CD4-positive, CD25-positive, alpha-beta regulatory T cell (primary cell): ENCODE results near the gene PIM3. TPM values are rescaled to one million over a fixed set of nuclear protein-coding genes. Genes with fewer than 3 reads are reported as not detected.

ENCODE experiments used
- ATAC-seq, 2 donors: fragments of 150-1000 bp; cut with Tn5 transposase; one replicate each; pipeline ENCODE4 v1.10.0; 2021; ENCODE audit warnings: low read depth in 2 of 2, moderate number of reproducible peaks in 2 of 2, moderate library complexity in 1 of 2
- DNase-seq, 3 donors: peaks; one replicate each; pipeline versions ENCODE4 v3.0.0 to v3.0.0-alpha.2; 2012 to 2022; ENCODE audit warnings: mixed read lengths in 1 of 3
- H3K27ac ChIP-seq: one replicate; pipeline ENCODE4 v1.7.0; 2013; ENCODE audit warnings: mild to moderate bottlenecking, low read length; ENCODE audit not compliant: insufficient read depth, poor library complexity, severe bottlenecking
- H3K27me3 ChIP-seq: one replicate; pipeline ENCODE4 v1.7.0; 2013; ENCODE audit warnings: low read length; ENCODE audit not compliant: control insufficient read depth, insufficient read depth
- H3K36me3 ChIP-seq: one replicate; pipeline ENCODE4 v1.7.0; 2013; ENCODE audit warnings: mild to moderate bottlenecking, low read length, moderate library complexity; ENCODE audit not compliant: control insufficient read depth, insufficient read depth
- H3K4me1 ChIP-seq: 2 replicates; pipeline ENCODE4 v1.7.0; 2013; ENCODE audit warnings: mild to moderate bottlenecking, low read length; ENCODE audit not compliant: insufficient read depth, control insufficient read depth, poor library complexity, severe bottlenecking
- H3K4me3 ChIP-seq: one replicate; pipeline ENCODE4 v1.7.0; 2013; ENCODE audit warnings: low read depth, mild to moderate bottlenecking, low read length, moderate library complexity
- H3K9me3 ChIP-seq, 2 experiments: 1 replicate in 1 of 2; 2 replicates in 1 of 2; pipeline ENCODE4 v1.7.0; 2013; ENCODE audit warnings: low read length in 2 of 2, mild to moderate bottlenecking in 1 of 2, moderate library complexity in 1 of 2; ENCODE audit not compliant: control insufficient read depth in 2 of 2
- H3K27ac Mint-ChIP-seq, 3 donors: one replicate each; pipeline ENCODE4 v1.8.0; 2020 to 2022; ENCODE audit warnings: mild to moderate bottlenecking in 3 of 3, mixed read lengths in 3 of 3, moderate library complexity in 2 of 3
- H3K27me3 Mint-ChIP-seq: one replicate; pipeline ENCODE4 v1.8.0; 2022; ENCODE audit warnings: mild to moderate bottlenecking, mixed read lengths
- H3K36me3 Mint-ChIP-seq: one replicate; pipeline ENCODE4 v1.8.0; 2020; ENCODE audit warnings: mixed read lengths
- H3K4me1 Mint-ChIP-seq, 4 donors: one replicate each; pipeline ENCODE4 v1.8.0; 2020 to 2022; ENCODE audit warnings: mixed read lengths in 4 of 4, mild to moderate bottlenecking in 1 of 4
- H3K4me3 Mint-ChIP-seq, 4 donors: one replicate each; pipeline ENCODE4 v1.8.0; 2020 to 2022; ENCODE audit warnings: mild to moderate bottlenecking in 4 of 4, mixed read lengths in 4 of 4, moderate library complexity in 3 of 4
- H3K9me3 Mint-ChIP-seq, 7 donors: one replicate each; pipeline ENCODE4 v1.8.0; 2020 to 2022; ENCODE audit warnings: mixed read lengths in 7 of 7, mild to moderate bottlenecking in 3 of 7, moderate library complexity in 2 of 7
- polyA plus RNA-seq, 4 donors: library from polyadenylated mRNA; unstranded; fragments of 300-500 nt; fragmentation: Illumina TruSeq; gene quantifications; one replicate each; pipeline ENCODE4 v1.2.3, GENCODE V29; 2021
- total RNA-seq: library from RNA; stranded (reverse); gene quantifications from one replicate; pipeline ENCODE4 v1.2.3, GENCODE V29; 2022

PIM3 gene
- total and polyA plus RNA-seq, 5 donors from 2014 or later = 34.0 to 294 (median 41.3) TPM

DNA sequence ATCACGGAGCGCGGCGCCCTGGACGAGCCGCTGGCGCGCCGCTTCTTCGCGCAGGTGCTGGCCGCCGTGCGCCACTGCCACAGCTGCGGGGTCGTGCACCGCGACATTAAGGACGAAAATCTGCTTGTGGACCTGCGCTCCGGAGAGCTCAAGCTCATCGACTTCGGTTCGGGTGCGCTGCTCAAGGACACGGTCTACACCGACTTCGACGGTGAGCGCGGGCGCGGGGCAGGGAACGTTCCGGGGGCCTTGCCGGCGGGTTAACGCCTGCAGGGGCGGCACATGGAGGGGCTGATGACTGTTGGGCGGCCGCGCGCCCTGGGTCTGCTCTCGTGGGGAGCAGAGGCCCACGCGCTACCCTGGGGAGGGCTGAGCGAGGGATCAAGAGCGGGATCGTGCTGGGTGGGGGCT, 1.0 kb downstream of the PIM3 start:
- H3K4me1 Mint-ChIP-seq = peaks cover 2 to 32% (median 7%) of the 10 kb centered on the region in 4 donors
- peak overlapping the region; percentile 98 for H3K27ac ChIP-seq
- H3K4me3 Mint-ChIP-seq = peak overlapping the region; percentile 89 to 96 (median 94)
- H3K4me3 ChIP-seq = peak overlapping the region; percentile 50
- peaks cover 47% of the 10 kb centered on the region for H3K4me1 ChIP-seq
- H3K9me3 Mint-ChIP-seq = peaks cover 0 to 2% (median 0%) of the 10 kb centered on the region in 7 donors
- H3K27ac Mint-ChIP-seq = peak overlapping the region; percentile 90 to 96 (median 93)
- H3K36me3 Mint-ChIP-seq = peaks cover 6% of the 10 kb centered on the region
- peaks cover 13% of the 10 kb centered on the region for H3K36me3 ChIP-seq
- H3K27me3 ChIP-seq = no peaks in the 10 kb centered on the region
- H3K27me3 Mint-ChIP-seq = peaks cover 13% of the 10 kb centered on the region
- H3K9me3 ChIP-seq = no peaks in the 10 kb centered on the region
- DNase-seq (peak in 1 of 3 donors; percentile 63), ATAC-seq (no peak)

DNA sequence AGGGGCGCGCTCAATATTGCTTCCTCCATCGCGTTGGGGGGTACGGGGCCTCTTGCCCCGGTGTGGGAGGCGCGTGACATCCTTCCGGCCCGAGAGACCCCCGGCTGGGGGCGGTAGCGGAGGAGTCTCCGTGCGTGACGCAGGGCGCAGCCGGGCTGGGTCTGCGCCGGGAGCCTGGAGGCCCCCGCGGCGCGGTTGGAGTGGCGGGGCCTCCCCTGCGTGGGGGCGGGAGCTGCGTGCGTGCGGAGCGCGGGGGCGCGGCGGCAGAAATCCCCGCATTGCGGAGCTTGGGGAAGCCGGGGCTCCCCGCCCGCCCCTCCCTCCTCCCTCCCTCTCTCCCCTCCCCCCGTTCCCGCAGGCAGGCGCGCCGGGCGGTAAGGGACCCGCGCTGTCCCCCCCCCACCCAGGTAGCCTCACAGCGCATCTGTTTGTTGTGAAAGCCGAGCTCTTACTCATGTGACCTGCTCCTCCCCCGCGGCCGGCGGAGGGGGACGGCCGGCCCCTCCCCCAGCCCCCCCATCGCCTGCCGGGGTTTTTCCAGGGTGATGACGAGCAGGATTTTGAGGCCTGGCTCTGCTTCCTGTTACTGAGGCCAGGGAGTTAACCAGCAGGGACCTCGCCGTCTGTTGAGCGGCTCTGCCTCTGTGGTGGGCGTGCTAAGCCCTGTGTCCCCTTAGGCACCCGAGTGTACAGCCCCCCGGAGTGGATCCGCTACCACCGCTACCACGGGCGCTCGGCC, 1.6 kb downstream of the PIM3 start:
- no peaks in the 10 kb centered on the region for H3K27me3 ChIP-seq
- Mint-ChIP-seq H3K36me3 (peaks cover 6% of the 10 kb centered on the region), H3K4me3 (peak overlapping the region; percentile 89 to 96 (median 94)), H3K9me3 (peaks cover 0 to 2% (median 0%) of the 10 kb centered on the region in 7 donors), H3K4me1 (peaks cover 2 to 32% (median 7%) of the 10 kb centered on the region in 4 donors), H3K27ac (peak overlapping the region; percentile 90 to 96 (median 93)), H3K27me3 (peaks cover 13% of the 10 kb centered on the region)
- DNase-seq (peak; percentile 73 to 84 (median 77)), ATAC-seq (peak; percentile 6 to 7)
- H3K27ac ChIP-seq = peak overlapping the region; percentile 98
- H3K9me3 ChIP-seq = no peaks in the 10 kb centered on the region
- peaks cover 52% of the 10 kb centered on the region for H3K4me1 ChIP-seq
- peaks cover 13% of the 10 kb centered on the region for H3K36me3 ChIP-seq
- no peak overlapping the region for H3K4me3 ChIP-seq

- Mint-ChIP-seq H3K4me3 (peak overlapping the region; percentile 83 to 96 (median 94)), H3K4me1 (peaks cover 2 to 39% (median 7%) of the 10 kb centered on the region in 4 donors), H3K27ac (peak overlapping the region; percentile 85 to 95 (median 85)), H3K9me3 (peaks cover 0 to 2% (median 0%) of the 10 kb centered on the region in 7 donors), H3K27me3 (peaks cover 13% of the 10 kb centered on the region), H3K36me3 (peaks cover 6% of the 10 kb centered on the region)
- Histone ChIP-seq H3K27ac (peak overlapping the region; percentile 98), H3K4me1 (peaks cover 52% of the 10 kb centered on the region), H3K4me3 (peak overlapping the region; percentile 35), H3K9me3 (no peaks in the 10 kb centered on the region), H3K36me3 (peaks cover 13% of the 10 kb centered on the region), H3K27me3 (no peaks in the 10 kb centered on the region)
- DNase-seq = no peak
- ATAC-seq = no peak
Observed at GRCh38 chr22:49962751-49963646, 2.4 kb downstream of the PIM3 start.

DNA sequence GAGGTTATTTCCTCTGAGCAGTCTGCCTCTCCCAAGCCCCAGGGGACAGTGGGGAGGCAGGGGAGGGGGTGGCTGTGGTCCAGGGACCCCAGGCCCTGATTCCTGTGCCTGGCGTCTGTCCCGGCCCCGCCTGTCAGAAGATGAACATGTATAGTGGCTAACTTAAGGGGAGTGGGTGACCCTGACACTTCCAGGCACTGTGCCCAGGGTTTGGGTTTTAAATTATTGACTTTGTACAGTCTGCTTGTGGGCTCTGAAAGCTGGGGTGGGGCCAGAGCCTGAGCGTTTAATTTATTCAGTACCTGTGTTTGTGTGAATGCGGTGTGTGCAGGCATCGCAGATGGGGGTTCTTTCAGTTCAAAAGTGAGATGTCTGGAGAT, 3.1 kb downstream of the PIM3 start:
- H3K36me3 Mint-ChIP-seq = peaks cover 6% of the 10 kb centered on the region
- peak overlapping the region; percentile 85 to 95 (median 85) for H3K27ac Mint-ChIP-seq
- H3K36me3 ChIP-seq = peaks cover 13% of the 10 kb centered on the region
- DNase-seq = no peak
- H3K27ac ChIP-seq = peak overlapping the region; percentile 98
- peaks cover 52% of the 10 kb centered on the region for H3K4me1 ChIP-seq
- no peaks in the 10 kb centered on the region for H3K9me3 ChIP-seq
- H3K27me3 ChIP-seq = no peaks in the 10 kb centered on the region
- H3K4me1 Mint-ChIP-seq = peaks cover 2 to 40% (median 7%) of the 10 kb centered on the region in 4 donors
- peaks cover 13% of the 10 kb centered on the region for H3K27me3 Mint-ChIP-seq
- H3K9me3 Mint-ChIP-seq = peaks cover 0 to 2% (median 0%) of the 10 kb centered on the region in 7 donors
- peak overlapping the region; percentile 35 for H3K4me3 ChIP-seq
- H3K4me3 Mint-ChIP-seq = peak overlapping the region; percentile 75 to 95 (median 92)
- no peak for ATAC-seq

GRCh38 chr22:49964136-49965090, 3.8 kb downstream of the PIM3 start:
- peaks cover 50% of the 10 kb centered on the region for H3K4me1 ChIP-seq
- Mint-ChIP-seq H3K4me3 (peak overlapping the region; percentile 75 to 95 (median 92)), H3K27me3 (peaks cover 8% of the 10 kb centered on the region), H3K9me3 (peaks cover 0 to 2% (median 0%) of the 10 kb centered on the region in 7 donors), H3K36me3 (peaks cover 6% of the 10 kb centered on the region), H3K4me1 (peaks cover 2 to 33% (median 7%) of the 10 kb centered on the region in 4 donors), H3K27ac (peak overlapping the region; percentile 85 to 95 (median 85))
- H3K27ac ChIP-seq = peak overlapping the region; percentile 98
- ATAC-seq = no peak
- H3K4me3 ChIP-seq = peak overlapping the region; percentile 35
- H3K27me3 ChIP-seq = no peaks in the 10 kb centered on the region
- no peaks in the 10 kb centered on the region for H3K9me3 ChIP-seq
- H3K36me3 ChIP-seq = peaks cover 13% of the 10 kb centered on the region
- DNase-seq = peak in 1 of 3 donors; percentile 45

- Histone ChIP-seq H3K9me3 (no peaks in the 10 kb centered on the region), H3K4me1 (peaks cover 50% of the 10 kb centered on the region), H3K27me3 (no peaks in the 10 kb centered on the region), H3K27ac (peak overlapping the region; percentile 98), H3K4me3 (no peak overlapping the region), H3K36me3 (peaks cover 13% of the 10 kb centered on the region)
- peaks cover 0 to 2% (median 0%) of the 10 kb centered on the region in 7 donors for H3K9me3 Mint-ChIP-seq
- H3K4me3 Mint-ChIP-seq = peak overlapping the region in 3 of 4 donors; percentile 21 to 56 (median 51)
- ATAC-seq (no peak), DNase-seq (no peak)
- peak overlapping the region in 1 of 3 donors; percentile 76 for H3K27ac Mint-ChIP-seq
- peaks cover 8% of the 10 kb centered on the region for H3K27me3 Mint-ChIP-seq
- peaks cover 2 to 40% (median 9%) of the 10 kb centered on the region in 4 donors for H3K4me1 Mint-ChIP-seq
- peaks cover 6% of the 10 kb centered on the region for H3K36me3 Mint-ChIP-seq
Observed at GRCh38 chr22:49965091-49966040, 4.8 kb downstream of the PIM3 start.
